Fibroblast of skin of back (primary cell): ENCODE data around the gene TBC1D7. TPM values are rescaled to one million over a fixed set of nuclear protein-coding genes. Genes with fewer than 3 reads are reported as not detected.

Experiments
- DNase-seq: peaks from one replicate; pipeline ENCODE4 v3.0.0-alpha.2; 2013
- polyA plus RNA-seq, 2 experiments: library from polyadenylated mRNA; unstranded; fragments of 120-200 nt; gene quantifications; one replicate each; pipeline ENCODE4 v1.2.1, GENCODE V29; 2013; ENCODE audit not compliant: insufficient read length in 2 of 2

TBC1D7 gene
- polyA plus RNA-seq (2013, experiment 1 of 2; ENCODE audit: insufficient read length), result 25.6 TPM
- 24.0 TPM for polyA plus RNA-seq (2013, experiment 2 of 2; ENCODE audit: insufficient read length)

DNA sequence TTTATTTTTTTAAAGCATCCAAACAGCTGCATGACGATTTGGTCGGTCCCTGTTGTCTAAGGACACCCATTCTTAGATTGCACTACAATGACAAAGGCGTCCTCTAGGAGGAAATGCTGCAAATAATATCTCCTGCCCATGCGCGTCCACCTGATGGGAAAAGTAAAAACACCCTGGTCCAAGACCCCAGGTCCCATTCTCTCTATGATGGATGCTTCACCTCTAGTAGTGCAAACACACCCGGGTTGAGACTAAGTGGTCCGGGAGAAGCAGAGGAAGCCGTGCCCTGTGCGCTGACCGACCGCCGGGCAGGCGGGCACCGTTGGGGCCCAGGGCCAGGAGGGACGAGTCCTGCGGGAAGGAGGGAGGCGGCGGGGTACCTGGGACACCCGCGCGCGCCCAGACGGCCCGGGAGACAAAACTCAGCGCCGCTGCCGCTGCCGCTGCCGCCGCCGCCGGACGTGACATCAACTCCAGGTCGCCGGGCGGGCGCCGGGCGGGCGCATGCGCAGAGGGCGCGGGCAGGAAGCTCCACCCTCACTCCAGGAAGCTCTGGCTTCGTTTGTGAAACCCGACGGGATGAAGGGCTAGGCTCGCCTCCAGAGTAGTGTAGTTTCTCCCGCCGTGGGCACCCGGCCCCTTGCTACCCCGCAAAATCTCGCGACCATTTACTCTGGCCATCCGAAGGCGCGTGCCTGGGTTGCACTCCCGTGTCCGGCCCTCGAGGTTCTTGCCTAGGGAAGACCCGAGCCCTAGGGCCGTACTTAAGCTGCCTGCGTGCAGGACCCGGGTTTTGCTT lies at the start of gene TBC1D7:
TSS of gene TBC1D7 (minus strand) at position 462 of the 799 bp plus-strand sequence. CDS start 1,639 bp downstream, outside the sequence.
- DNase-seq, result peak; percentile 89

DNA sequence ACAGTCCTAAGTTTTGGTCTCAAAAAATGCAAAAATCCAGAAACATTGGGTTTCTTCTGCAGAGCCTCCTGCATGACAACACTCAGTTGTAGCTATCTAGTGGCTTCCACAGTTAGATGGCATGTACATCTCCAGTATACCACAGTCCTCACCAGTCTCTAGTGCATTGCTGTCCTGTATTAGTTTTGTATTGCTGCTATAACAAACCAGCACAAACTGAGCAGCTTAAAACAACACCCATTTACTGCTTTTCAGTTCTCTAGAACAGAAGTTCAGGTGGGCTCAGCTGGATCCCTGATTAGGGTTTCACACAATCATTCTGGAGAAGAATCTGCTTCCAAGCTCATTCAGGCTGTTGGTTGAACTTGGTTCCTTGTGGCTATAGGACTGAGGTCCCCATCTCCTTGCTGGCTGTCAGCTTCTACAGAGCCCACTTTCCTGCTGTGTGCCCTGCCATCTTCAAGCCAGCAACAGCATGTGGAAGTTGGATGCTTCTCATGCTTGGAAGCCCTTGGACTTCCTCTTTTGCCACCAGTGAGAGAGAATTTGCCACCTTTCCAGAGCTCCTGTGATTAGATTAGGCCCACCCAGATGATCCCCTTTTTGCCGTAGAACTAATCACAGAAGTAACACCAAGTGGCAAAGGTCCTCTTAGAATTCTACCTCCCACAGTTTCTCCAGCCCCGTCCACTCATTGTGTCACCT lies 48.9 kb upstream of the TBC1D7 start:
- no peak for DNase-seq

DNA sequence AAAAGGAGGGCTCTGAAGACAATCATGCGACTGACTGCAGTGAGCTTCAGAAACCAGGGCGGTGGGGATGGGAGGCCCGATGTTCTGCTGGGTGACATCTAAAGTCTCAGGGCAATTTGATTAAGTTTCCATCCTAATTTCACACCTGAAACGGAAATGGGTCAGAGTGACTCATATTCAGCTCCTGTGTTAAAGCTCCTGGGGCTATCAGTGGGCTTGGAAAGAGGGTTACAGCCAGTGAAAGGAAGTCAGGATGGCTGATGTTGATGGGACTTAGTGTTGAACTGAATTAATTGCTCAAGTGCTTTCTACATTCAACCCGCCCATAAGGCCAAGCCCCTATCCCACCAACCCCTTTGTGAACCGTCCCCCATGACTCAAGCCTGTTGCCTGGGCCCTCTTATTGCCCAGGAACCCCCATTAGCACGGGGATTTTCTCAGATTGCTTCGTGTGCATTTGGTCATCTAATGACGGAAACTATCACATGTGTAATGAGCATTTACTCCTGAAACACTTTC lies 47.1 kb upstream of the TBC1D7 start:
- no peak for DNase-seq

DNA sequence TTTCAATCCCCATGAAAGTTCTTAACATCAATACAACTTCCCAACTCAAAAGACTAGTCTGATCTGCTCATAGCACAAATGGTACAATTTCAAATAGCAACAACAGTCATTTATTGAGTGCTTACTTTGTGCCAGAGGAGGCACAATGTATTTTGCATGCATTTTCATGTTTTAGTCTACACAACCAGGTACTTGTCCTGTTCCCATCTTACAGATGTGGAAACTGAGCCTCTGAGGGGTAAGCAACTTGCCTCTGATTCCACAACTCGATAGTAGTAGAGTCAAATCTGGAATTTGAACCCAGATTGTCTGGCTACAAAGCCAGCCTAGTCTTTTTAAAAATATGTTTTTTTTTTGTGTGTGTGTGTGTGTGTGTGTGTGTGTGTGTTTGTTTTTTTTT lies 45.6 kb upstream of the TBC1D7 start:
- no peak for DNase-seq

DNA sequence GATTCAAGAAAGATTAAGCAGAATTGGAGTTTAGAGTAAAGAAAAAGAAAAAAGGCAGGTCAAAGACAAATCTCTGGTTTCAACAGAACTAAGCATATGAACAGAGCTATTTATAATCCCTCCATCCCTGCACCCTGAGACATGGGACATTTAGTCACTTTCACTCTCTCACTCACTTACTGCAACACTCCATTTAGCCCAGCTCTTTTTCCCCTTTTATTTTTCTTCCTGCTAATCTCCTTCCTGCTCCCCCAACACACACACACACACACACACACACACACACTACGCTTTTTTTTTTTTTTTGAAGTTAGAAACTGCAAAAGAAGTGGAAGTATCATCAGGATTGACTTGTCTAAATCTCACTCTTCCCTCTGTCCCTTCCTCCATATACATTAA lies 45.1 kb upstream of the TBC1D7 start:
- DNase-seq, result no peak

DNA sequence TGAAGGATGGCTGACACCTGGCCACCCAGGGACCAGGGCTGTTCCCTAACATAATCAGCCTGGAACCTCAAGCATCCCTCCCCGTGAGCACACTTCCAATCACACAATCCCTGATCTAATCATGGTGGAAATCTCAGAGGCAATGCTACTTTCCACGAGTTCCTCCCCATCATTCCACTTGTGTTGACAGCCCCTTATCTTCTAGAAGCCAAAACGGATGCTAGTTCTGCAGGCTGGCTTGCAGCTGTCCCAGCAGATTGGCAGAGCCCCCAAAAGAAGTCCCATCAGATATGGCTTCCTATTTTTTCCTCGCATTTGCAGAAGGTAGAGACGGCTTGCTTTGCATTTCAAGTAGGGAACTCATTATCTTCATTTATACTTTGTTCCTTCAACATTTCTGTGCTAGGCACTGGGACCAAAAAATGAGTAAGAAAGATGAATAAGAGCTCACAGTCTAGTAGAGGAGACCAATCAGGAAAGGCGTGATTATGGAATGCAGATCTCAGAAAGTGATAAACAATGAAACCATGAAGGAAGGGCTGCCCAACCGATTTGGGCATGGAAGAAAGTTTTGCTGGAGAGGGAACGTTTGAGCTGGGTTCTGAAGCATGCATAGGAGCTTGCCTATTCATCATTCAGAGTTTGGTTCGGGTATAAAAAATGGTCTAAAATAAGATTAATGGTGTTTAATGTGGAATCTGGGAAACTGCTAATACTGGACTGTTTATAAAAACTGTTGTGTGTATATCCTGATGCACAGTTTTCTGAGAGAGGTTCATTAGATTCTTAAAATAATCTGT lies 44.6 kb upstream of the TBC1D7 start:
- no peak for DNase-seq

DNA sequence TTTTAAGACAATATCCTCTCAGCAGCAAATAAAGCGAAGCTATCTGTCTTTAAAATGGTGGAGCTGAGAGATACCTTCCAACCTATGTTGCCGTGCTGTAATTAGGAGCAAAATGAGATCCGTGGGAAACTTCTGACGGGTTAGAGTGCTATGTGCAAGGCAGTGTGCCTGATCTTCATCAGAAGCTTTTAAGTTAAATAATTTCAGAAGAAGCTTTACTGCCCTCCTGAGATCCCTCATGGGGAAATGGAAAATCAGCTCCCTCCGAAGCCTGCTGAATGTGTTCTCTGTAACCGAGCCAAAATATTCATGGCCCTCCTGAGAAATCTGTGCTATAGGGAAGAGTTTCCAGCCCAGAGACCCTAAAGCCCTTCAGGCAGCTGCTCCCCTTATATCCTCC lies 43.7 kb upstream of the TBC1D7 start:
- no peak for DNase-seq

DNA sequence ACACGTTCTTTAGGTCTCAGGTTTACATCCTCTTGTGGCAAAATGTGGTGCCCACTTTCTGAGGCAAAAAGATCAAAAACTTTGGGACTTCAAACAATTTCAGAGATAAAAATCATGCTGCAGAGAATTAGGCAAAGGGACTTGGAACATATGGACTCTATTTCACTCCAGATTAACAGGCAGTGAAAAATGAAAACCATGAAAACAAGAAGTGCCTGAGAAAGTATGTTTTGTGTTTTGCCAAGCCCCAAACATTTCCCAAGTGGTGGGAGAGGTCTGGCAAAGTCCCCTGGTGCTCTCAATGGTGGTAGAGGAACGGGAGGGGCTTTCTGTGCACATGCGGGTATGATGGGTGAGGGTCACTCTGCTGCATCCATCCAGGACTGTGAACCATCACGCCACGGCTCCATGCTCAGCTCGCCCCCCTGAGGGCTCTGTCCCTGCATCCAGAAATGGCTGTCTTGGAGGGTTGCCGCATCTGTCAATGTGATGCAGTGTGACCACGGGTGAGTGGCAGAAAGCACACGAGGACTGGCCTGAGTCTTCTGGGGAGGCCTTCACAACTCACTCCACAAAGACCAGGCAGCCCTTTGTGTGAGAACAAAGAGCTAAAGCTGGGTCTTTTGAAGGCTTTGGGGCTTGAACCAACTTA lies 43.2 kb upstream of the TBC1D7 start:
- no peak for DNase-seq

DNA sequence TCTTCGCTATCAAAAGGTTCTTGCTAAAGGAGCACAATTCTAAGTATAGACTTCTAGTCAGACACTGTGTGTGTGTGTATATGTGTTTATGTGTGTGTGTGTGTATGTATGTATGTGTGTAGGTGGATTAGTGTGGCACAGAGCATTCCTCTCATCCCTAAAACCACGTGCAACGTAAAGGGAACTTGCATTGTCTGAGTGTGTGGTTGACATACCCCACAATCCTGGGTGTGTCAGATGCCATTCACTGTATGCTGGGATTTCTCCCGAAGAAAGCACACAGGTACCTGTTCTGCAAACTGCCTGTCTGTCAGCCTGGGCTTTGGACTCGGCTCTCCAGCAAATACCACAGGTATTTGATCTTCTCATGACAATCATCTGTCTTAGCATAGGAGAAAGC lies 42.3 kb upstream of the TBC1D7 start:
- DNase-seq, result no peak

DNA sequence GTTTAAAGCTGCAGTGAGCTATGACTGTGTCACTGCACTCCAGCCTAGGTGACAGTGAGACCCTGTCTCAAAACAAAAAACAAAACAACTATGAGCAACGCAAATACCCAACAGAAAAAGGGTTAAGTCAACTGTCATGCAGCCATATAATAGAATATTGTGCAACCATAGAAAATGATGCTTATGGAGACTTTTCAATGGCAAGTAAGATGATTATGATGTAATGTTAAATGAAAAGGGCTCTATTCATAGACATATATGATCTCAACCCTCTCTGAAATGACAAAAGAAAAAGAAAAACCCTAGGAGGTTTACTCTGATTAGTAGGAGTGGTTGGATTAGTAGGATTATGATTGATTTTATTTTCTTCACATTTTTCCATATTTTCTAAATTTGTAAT lies 41.3 kb upstream of the TBC1D7 start:
- no peak for DNase-seq

DNA sequence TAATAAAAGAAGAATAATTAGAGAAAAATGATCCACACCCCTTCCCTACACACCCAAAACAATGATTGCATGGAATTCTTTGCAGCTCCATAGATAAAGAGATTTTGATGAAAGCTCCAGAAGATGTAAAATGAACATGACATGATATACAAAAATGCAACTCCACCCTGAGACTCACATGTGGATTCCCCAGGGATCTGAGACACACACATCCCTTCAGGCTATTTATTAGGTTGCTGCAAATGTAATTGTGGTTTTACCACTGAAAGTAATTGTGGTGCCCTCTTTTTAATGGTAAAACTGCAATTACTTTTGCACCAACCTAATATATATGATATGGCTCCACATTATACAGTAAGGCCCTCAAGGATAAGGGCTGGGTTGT lies 40.4 kb upstream of the TBC1D7 start:
- peak; percentile 71 for DNase-seq

DNA sequence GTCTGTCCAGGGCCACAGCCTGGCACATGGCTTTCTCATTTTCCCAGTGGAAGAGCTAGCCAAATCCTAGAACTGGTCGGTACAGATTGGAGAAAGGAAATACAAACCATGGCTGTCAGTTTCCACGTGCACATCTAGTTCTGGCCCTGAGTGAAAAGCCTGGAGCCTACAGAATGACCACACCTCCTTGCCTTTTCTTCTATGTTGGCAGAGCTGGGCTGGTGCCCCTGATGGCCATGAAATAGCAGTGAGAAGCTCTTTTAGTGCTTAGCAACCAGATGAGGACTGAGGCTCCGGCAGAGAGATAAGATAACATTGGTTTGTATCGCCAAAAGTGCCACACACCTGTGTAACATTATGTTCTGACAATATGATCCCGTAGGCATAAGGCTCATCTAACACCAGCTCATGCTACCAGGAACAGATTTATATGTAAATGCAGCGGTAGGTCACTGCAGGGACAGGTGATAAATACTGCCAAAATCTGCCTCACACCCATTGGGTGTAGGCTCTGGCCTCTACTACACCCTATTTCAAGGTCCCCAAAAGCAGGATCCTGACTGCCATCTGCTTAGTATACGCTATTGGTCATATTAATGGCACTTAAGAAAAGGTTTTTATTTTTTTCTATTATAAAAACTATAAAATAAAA lies 39.9 kb upstream of the TBC1D7 start:
- DNase-seq, result no peak

DNA sequence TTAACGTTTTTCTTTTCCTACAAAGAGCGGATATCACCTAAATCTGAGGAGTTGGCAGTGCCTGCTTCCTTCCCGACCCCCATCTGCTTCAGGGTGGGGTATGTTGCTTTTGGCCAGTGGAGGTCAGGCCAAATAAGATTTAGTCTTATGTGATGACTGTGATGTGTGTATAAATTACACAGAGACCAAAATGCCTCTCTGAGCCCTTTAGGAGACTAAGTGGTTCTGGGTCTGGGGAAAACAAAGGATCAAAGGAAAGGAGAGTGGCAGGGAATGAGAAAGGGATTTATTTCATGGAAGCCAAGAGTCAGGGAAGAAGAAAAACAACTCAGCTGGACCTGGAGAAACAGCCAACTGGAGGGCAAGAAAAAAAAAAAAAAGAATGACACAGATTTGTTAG lies 39.1 kb upstream of the TBC1D7 start:
- no peak for DNase-seq

DNA sequence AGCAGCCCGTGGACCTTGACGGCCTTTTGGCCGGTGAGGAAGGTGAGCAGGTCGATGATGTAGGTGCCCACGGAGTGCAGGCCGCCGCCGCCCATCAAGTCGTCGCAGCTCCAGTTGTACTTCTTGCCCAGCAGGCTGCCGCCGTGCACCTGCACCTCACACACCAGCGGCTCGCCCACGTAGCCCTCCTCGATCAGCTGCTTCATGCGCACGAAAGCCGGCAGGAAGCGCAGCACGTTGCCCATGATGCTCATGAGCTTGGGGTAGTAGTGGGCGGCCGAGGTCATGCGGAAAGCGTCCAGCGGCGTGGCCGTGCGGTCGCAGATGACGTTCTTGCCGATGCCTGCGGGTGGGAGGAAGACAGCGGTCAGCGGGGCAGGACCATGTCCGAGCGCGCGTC lies 37.0 kb upstream of the TBC1D7 start:
- no peak for DNase-seq

DNA sequence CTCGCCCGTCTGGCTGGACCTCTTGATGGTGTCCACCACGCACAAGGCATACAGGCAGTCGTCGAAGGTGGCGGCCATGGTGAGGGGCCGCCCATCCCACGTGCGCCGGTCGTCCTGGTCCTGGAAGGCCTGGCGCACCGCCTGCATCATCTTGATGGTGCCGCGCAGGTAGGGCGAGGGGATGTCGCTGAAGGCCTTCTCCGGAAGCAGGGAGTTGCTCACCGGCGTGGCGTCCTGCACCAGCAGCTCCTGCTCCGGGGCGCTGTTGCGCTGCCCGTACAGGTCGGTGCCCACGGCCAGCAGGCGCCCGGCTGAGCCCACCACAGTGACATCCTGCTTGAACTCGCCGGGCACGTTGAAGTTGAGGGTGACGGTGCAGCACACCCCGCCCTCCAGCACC lies 36.5 kb upstream of the TBC1D7 start:
- DNase-seq, result no peak

DNA sequence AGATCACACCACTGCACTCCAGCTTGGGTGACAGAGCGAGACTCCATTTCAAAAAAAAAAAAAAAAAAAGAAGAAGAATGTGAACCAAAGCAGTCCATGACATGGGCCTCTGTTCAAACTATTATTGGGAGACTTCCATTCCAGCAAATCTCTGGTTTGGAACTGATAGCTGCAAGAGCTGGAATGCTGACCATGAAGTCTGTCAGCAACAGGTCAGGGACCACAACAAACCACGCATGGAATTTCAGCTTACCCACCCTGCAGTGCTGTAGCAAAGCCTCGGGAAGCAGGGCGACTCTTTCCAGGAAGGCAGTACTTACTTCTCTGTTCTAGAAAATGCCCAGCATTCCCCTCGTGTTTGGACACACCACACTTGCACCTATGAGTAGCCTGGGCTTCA lies 34.1 kb upstream of the TBC1D7 start:
- DNase-seq, result no peak

DNA sequence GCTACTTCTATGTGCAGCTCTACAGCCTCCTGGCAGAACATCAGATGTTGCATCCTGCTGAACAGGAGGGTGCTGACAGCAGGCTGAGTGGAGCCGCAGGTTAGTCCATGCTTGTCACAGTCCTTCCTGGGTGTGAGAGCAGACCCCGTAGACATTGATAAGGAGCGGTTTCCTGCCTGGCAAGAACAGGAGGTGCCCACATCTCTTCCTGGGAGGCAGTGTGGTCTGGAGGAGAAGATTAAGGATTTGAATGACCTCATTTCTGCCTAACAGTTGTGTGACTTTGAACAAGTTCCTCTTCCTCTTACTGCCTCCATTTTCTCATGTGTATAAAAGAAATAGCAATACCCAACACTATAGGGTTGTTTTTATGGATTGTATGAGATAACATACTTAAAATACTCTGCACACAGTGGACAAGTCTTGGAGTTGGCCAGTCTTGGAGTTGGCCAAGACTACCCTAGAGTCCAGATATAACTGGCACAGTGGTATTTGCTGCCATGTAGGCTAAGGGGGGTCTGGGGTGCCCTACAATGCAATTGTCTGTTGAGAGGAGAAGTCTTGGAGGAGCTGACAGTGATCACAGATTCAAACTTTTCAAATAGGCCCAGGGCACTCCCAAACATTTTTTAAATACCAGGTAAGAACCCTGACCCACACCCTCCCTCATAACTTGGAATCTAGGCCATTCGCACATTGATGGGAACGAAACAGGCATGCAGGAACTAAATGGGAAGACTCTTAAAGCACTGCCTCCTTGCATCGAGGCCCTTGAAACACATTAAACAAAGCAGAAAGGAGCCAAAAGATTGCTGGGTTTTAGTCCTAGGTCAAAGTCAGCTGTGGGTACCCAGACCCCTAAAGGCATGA lies 32.6 kb upstream of the TBC1D7 start:
- no peak for DNase-seq

DNA sequence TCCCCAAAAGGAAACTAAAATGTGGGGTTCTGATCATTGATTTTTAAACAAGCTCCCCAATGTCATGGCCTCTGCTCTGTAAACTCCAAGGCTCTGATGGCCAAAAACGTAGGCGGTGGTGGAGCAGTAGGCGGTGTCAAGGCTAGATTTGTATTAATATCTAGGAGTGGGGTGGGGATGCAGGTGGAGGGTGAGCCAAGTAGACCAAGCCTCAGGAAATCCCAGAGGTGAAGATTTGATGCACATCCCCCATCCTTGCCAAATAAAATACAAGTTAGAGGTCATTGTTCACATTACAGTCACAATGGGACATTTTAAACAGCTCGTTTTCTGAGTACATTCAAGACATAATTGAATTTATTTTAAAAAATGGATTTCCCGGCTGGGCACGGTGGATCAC lies 30.9 kb upstream of the TBC1D7 start:
- no peak for DNase-seq

DNA sequence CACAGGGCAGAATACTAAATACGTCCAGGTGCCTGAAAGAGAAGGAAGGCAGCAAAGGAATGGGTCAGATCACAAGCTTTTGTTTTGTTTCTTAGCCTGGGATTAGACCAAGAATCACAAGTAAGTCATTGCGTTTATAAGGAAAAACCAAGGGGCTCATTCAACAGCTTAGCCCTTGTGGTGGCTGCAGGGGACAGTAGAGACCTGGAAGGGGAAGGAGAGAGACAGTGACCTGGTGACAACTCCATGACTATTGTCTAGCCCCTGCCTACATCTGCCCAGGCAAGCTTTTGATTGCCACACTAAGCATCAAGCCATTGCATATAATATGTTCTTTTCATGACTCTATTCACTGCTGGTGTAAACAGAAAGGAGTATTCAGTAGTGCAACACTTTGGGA lies 30.2 kb upstream of the TBC1D7 start:
- no peak for DNase-seq

DNA sequence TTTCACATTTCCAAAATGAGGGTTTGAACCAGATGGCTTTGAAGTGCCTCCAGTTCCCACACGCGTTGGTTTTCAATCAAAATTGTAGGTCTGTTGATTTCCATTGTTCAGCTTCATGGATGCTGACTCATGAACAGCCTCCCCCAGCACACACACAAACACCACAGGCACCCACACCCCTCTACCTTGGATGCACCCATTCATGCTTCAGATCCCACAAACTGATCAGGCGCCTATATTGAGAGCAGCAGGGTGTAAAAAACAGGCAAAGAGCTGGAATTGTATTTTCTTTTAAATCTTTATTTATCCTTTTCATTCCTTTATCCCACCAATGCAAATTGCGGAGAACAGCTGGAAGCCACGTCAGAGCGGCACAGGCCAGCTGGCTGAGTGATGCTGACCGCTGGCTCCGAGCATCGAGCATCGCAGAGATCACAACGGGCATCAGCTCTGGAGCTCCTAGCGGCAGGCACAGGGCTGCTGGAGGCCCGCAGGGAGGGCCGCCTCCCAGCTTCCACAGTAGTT lies 29.3 kb upstream of the TBC1D7 start:
- DNase-seq, result peak; percentile 30
